ENCODE results near the gene RAB11FIP5. TPM values are rescaled to one million over a fixed set of nuclear protein-coding genes. Genes with fewer than 3 reads are reported as not detected.

RAB11FIP5 gene
- total RNA-seq, 1 experiment from 2014 or later, result 26.6 TPM

DNA sequence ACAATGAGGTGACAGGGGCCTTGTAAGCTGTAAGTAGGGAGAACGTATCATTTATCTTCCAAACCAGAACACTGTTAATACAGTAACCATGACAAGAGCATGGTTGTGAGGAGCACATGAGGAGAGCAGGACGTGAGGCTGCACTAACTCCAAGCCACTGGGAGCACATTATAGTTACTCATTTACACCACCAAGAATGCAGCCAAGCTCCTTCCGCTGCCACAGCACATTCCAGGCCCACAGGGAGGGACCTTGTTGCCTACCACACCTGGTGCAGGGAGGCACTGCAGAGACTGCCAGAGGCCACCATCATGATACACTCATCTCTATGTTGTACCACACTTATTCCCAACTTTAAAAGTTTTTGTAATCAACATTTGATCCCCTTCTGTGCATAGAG, 27.8 kb downstream of the RAB11FIP5 start:
- ATAC-seq (no peak), DNase-seq (no peak)
- no peaks in the 10 kb centered on the region for H3K9me3 ChIP-seq (ENCODE audit: low read length)
- no peaks in the 10 kb centered on the region for H3F3A ChIP-seq (ENCODE audit: low read length, unreplicated experiment)
- no peaks in the 10 kb centered on the region for H3K27me3 ChIP-seq (ENCODE audit: low read length)
- H3K4me3 ChIP-seq (ENCODE audit: low read length), result no peak overlapping the region
- intact Hi-C loops (cut with micrococcal nuclease), result loop anchor here (1.0 to 5.0 kb wide), 2 partner anchors 78 to 92 kb away; no protein-coding TSS in a partner anchor
- peaks cover 19% of the 10 kb centered on the region; the same call in 1 of the 2 replicates for H3K79me2 ChIP-seq (ENCODE audit: low read length)
- H3K36me3 ChIP-seq (ENCODE audit: low read depth, low read length), result peaks cover 17% of the 10 kb centered on the region
- peaks cover 13% of the 10 kb centered on the region for H3K4me1 ChIP-seq (ENCODE audit: insufficient read depth, low read length)
- 0 out of 2 replicates have a peak, but pooled peaks cover under 1% of the 10 kb centered on the region for H4K20me1 ChIP-seq (ENCODE audit: low read length)
- H3K9me2 ChIP-seq (replicated peaks; ENCODE audit: low read length), result no peaks in the 10 kb centered on the region
- no peak overlapping the region for H3K27ac ChIP-seq (ENCODE audit: low read length)
- H3K9ac ChIP-seq (ENCODE audit: low read length), result no peak overlapping the region
- no peak overlapping the region for H3K4me2 ChIP-seq (ENCODE audit: low read length)
- POLR2A ChIA-PET (ENCODE audit: unreplicated experiment), result no interaction called here
- H2AFZ ChIP-seq (ENCODE audit: low read length), result no peak overlapping the region
- no TSS peak for BruUV-seq (replicated peaks)
- CTCF ChIA-PET, result no interaction called here
- TF ChIP-seq EZH2phosphoT487 (IDR thresholded peaks at IDR 0.05; ENCODE audit: borderline replicate concordance, low read length) (no peak), EZH2 (IDR thresholded peaks at IDR 0.05; ENCODE audit: low read length, unreplicated experiment) (no peak)
- TF ChIP-seq, protein P1, sequence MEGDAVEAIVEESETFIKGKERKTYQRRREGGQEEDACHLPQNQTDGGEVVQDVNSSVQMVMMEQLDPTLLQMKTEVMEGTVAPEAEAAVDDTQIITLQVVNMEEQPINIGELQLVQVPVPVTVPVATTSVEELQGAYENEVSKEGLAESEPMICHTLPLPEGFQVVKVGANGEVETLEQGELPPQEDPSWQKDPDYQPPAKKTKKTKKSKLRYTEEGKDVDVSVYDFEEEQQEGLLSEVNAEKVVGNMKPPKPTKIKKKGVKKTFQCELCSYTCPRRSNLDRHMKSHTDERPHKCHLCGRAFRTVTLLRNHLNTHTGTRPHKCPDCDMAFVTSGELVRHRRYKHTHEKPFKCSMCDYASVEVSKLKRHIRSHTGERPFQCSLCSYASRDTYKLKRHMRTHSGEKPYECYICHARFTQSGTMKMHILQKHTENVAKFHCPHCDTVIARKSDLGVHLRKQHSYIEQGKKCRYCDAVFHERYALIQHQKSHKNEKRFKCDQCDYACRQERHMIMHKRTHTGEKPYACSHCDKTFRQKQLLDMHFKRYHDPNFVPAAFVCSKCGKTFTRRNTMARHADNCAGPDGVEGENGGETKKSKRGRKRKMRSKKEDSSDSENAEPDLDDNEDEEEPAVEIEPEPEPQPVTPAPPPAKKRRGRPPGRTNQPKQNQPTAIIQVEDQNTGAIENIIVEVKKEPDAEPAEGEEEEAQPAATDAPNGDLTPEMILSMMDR (conservative IDR thresholded peaks at IDR 0.05; ENCODE audit: low read depth, low read length), result no peak

DNA sequence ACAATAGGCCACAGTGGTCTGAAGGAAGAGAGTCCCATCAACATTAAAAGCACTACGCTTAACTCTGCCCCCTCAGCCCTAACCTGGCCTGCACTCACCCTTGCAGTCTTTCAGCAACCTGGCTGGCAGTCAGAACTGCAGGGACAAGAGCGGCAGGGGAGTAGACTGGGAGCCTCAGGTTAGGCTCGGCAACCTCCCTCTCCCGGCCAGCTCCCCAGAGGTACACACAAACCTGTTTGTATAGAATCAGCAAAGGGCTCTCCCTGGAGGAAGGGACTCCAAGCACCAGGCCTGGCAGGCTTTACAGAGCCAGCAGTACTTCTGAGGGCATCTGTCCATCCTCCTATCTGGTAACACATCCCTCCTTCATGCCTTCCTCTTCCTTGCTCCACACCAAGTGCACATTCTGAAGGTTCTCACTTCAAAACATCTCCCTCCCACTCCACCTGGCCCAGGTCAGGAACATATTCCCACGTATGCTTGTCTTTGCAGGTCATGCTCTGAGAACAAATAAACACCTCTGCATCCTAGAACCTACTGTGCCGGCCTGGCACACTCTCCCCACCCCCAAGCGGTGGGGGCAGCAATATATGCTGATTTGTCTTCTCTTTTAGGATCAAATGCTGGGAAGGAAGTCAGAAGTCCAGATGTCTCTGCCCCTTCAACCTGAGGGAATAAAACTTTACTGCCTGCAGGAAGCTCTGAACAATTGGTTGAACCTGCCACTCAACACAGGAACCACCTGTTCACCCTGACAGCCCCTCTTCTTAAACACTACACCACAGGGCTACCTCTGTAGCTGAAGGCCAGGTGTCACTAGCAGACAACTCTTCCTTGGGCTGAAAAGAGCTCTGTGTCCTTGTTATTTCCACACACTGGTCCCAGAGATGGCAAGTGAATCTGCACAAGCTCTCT, 28.6 kb downstream of the RAB11FIP5 start:
- no peaks in the 10 kb centered on the region for H4K20me1 ChIP-seq (ENCODE audit: low read length)
- H3F3A ChIP-seq (ENCODE audit: low read length, unreplicated experiment), result no peaks in the 10 kb centered on the region
- BruUV-seq (replicated peaks), result no TSS peak
- POLR2A ChIA-PET (ENCODE audit: unreplicated experiment), result no interaction called here
- no peak for DNase-seq
- peaks cover 18% of the 10 kb centered on the region; the same call in 1 of the 2 replicates for H3K79me2 ChIP-seq (ENCODE audit: low read length)
- no peaks in the 10 kb centered on the region for H3K27me3 ChIP-seq (ENCODE audit: low read length)
- H3K36me3 ChIP-seq (ENCODE audit: low read depth, low read length), result peaks cover 17% of the 10 kb centered on the region
- H3K4me2 ChIP-seq (ENCODE audit: low read length), result no peak overlapping the region
- ATAC-seq, result no peak
- no peak overlapping the region for H3K4me3 ChIP-seq (ENCODE audit: low read length)
- CTCF ChIA-PET, result no interaction called here
- no peak overlapping the region for H3K27ac ChIP-seq (ENCODE audit: low read length)
- H2AFZ ChIP-seq (ENCODE audit: low read length), result no peak overlapping the region
- intact Hi-C loops (cut with micrococcal nuclease), result no loop called here
- TF ChIP-seq, protein P1 (conservative IDR thresholded peaks at IDR 0.05; ENCODE audit: low read depth, low read length), result no peak
- TF ChIP-seq EZH2phosphoT487 (IDR thresholded peaks at IDR 0.05; ENCODE audit: borderline replicate concordance, low read length), result no peak
- no peak for TF ChIP-seq EZH2 (IDR thresholded peaks at IDR 0.05; ENCODE audit: low read length, unreplicated experiment)
- H3K9me3 ChIP-seq (ENCODE audit: low read length), result no peaks in the 10 kb centered on the region
- peaks cover 5% of the 10 kb centered on the region for H3K4me1 ChIP-seq (ENCODE audit: insufficient read depth, low read length)
- H3K9ac ChIP-seq (ENCODE audit: low read length), result no peak overlapping the region
- H3K9me2 ChIP-seq (replicated peaks; ENCODE audit: low read length), result no peaks in the 10 kb centered on the region

Data from PC-3 (cell line).